SK-N-SH (cell line): ENCODE results near the gene SPATA20. TPM values are rescaled to one million over a fixed set of nuclear protein-coding genes. Genes with fewer than 3 reads are reported as not detected.

Source experiments
- CTCF ChIA-PET: fragments of 300-600, 350-600 bp; formaldehyde crosslinking; extraction: SDS; loops from one replicate; lab custom pipeline; 2021; lab: Yijun Ruan, JAX
- POLR2A ChIA-PET: fragments of 350-600 bp; sonication (Branson Sonifier 250); formaldehyde crosslinking; extraction: SDS; loops from one replicate; lab custom pipeline; 2020; ENCODE audit warnings: antibody characterized with exemption, inconsistent platforms; lab: Yijun Ruan, JAX
- DNase-seq: peaks from one replicate; pipeline ENCODE4 v3.0.0; 2012
- H2AFZ ChIP-seq: fragments of 200-600 bp; sonication (generic); 2 replicates; pipeline ENCODE4 v1.8.1; 2016; ENCODE audit warnings: antibody characterized with exemption, mild to moderate bottlenecking, low read depth
- H3F3A ChIP-seq: fragments of 200-600 bp; sonication (generic); replicated peaks from 2 replicates; pipeline ENCODE3; 2016; ENCODE audit warnings: antibody characterized with exemption, mild to moderate bottlenecking; ENCODE audit not compliant: insufficient read depth
- H3K27ac ChIP-seq, 2 experiments: fragments of 200-500 bp in 1 of 2; fragments of 200-600 bp in 1 of 2; sonication (Bioruptor generic) in 1 of 2; sonication (generic), shearing (Covaris generic) in 1 of 2; 2 replicates each; pipeline versions ENCODE4 v1.5.1 to v1.6.1; 2014 to 2016; ENCODE audit warnings: low read depth in 2 of 2, inconsistent platforms in 1 of 2, low read length in 1 of 2, mild to moderate bottlenecking in 1 of 2, mixed read lengths in 1 of 2
- H3K27me3 ChIP-seq: fragments of 200-600 bp; sonication (generic), shearing (Covaris generic); 2 replicates; pipeline ENCODE4 v1.6.1; 2016; ENCODE audit warnings: mixed run types; ENCODE audit not compliant: insufficient read depth
- H3K36me3 ChIP-seq, 2 experiments: fragments of 200-500 bp in 1 of 2; fragments of 200-600 bp in 1 of 2; sonication (Bioruptor generic) in 1 of 2; sonication (generic) in 1 of 2; replicated peaks in 1 of 2; 2 replicates each; pipeline versions ENCODE3 to v1.5.1; 2014 to 2016; ENCODE audit warnings: low read length in 1 of 2, mild to moderate bottlenecking in 1 of 2; ENCODE audit not compliant: insufficient read depth in 2 of 2, control insufficient read depth in 1 of 2
- H3K4me1 ChIP-seq, 2 experiments: fragments of 200-500 bp in 1 of 2; fragments of 200-600 bp in 1 of 2; sonication (Bioruptor generic) in 1 of 2; sonication (generic), shearing (Covaris generic) in 1 of 2; 2 replicates each; pipeline versions ENCODE4 v1.5.1 to v1.6.1; 2014 to 2016; ENCODE audit warnings: low read depth in 1 of 2, low read length in 1 of 2, mixed run types in 1 of 2; ENCODE audit not compliant: insufficient read depth in 2 of 2, control insufficient read depth in 1 of 2
- H3K4me2 ChIP-seq: fragments of 200-600 bp; sonication (generic), shearing (Covaris generic); 2 replicates; pipeline ENCODE4 v1.6.1; 2017; ENCODE audit warnings: mixed run types
- H3K4me3 ChIP-seq, 2 experiments: fragments of 200-500 bp in 1 of 2; fragments of 200-600 bp in 1 of 2; sonication (Bioruptor generic) in 1 of 2; sonication (generic), shearing (Covaris generic) in 1 of 2; 2 replicates each; pipeline versions ENCODE4 v1.5.1 to v1.8.1; 2014 to 2016; ENCODE audit warnings: low read depth in 2 of 2, inconsistent platforms in 1 of 2, low read length in 1 of 2, mild to moderate bottlenecking in 1 of 2, mixed read lengths in 1 of 2, moderate library complexity in 1 of 2
- H3K79me2 ChIP-seq: fragments of 200-600 bp; sonication (generic); 2 replicates; pipeline ENCODE4 v1.8.1; 2017; ENCODE audit warnings: mild to moderate bottlenecking; ENCODE audit not compliant: insufficient read depth
- H3K9ac ChIP-seq: fragments of 200-600 bp; sonication (generic); 2 replicates; pipeline ENCODE4 v1.6.1; 2017; ENCODE audit warnings: mixed run types
- H3K9me2 ChIP-seq: fragments of 200-600 bp; sonication (generic); 2 replicates; pipeline ENCODE4 v1.6.1; 2017; ENCODE audit warnings: mixed run types
- H3K9me3 ChIP-seq: fragments of 200-600 bp; sonication (generic); 2 replicates; pipeline ENCODE4 v1.6.1; 2017; ENCODE audit warnings: mixed run types, mild to moderate bottlenecking, moderate library complexity
- H4K20me1 ChIP-seq: fragments of 200-600 bp; sonication (generic); 2 replicates; pipeline ENCODE4 v1.6.1; 2017; ENCODE audit warnings: mild to moderate bottlenecking, mixed run types; ENCODE audit not compliant: insufficient read depth
- CHD2 ChIP-seq: fragments of 150-350 bp; IDR thresholded peaks from 2 replicates; pipeline ENCODE4 v1.6.1; 2018; ENCODE audit warnings: low read length; ENCODE audit not compliant: partially characterized antibody
- EZH2phosphoT487 ChIP-seq: fragments of 200-600 bp; sonication (generic); IDR thresholded peaks from 2 replicates; pipeline ENCODE4 v1.6.1; 2017; ENCODE audit warnings: low read depth, mixed run types, mild to moderate bottlenecking, antibody characterized with exemption, moderate library complexity, borderline replicate concordance
- FOSL2 ChIP-seq: IDR thresholded peaks from 2 replicates; pipeline ENCODE4 v1.4.0; 2012; ENCODE audit warnings: low read depth, mild to moderate bottlenecking, moderate library complexity, borderline replicate concordance
- FOXM1 ChIP-seq: IDR thresholded peaks from 2 replicates; pipeline ENCODE4 v1.4.0; 2012; ENCODE audit warnings: low read depth, mild to moderate bottlenecking
- GATA2 ChIP-seq: sonication (generic); formaldehyde crosslinking; IDR thresholded peaks from 2 replicates; pipeline ENCODE4 v1.5.0; 2020; ENCODE audit warnings: mild to moderate bottlenecking, missing genetic modification reagents
- MXI1 ChIP-seq: IDR thresholded peaks from 2 replicates; pipeline ENCODE4 v1.6.1; 2012; ENCODE audit warnings: mild to moderate bottlenecking, low read depth, low read length, improper control_type of control experiment
- NRF1 ChIP-seq: IDR thresholded peaks from 2 replicates; pipeline ENCODE4 v1.6.1; 2012; ENCODE audit warnings: low read depth, mild to moderate bottlenecking, low read length
- POLR2AphosphoS5 ChIP-seq: IDR thresholded peaks from 2 replicates; pipeline ENCODE4 v1.6.1; 2012; ENCODE audit warnings: low read depth, low read length
- RAD21 ChIP-seq: IDR thresholded peaks from 2 replicates; pipeline ENCODE4 v1.6.1; 2012; ENCODE audit warnings: mild to moderate bottlenecking, low read length
- SMC3 ChIP-seq: IDR thresholded peaks from 2 replicates; pipeline ENCODE4 v1.6.1; 2012; ENCODE audit warnings: low read depth, low read length, improper control_type of control experiment
- TAF1 ChIP-seq: IDR thresholded peaks from 2 replicates; pipeline ENCODE4 v1.6.1; 2012; ENCODE audit warnings: low read depth, mild to moderate bottlenecking, low read length, moderate library complexity, borderline replicate concordance
- WGBS: methylation state at CpG from one replicate; pipeline ENCODE4 v1.1.6; 2017; ENCODE audit warnings: low lambda C conversion rate; 5-methylcytosine and 5-hydroxymethylcytosine counted together
- polyA plus RNA-seq, 3 experiments: library from polyadenylated mRNA; depleted of rRNA; stranded (reverse); fragments of >200 nt; gene quantifications; 2 replicates each; pipeline ENCODE4 v1.2.3, GENCODE V29; 2012
- TF ChIP-seq, protein P1 (sequence below): fragments of 150-350 bp; IDR thresholded peaks from 2 replicates; pipeline ENCODE4 v1.6.1; 2017; ENCODE audit warnings: antibody characterized with exemption, low read length, low read depth, borderline replicate concordance
- TF ChIP-seq, protein P2 (sequence below): fragments of 200-600 bp; sonication (generic); IDR thresholded peaks from 2 replicates; pipeline ENCODE4 v1.6.1; 2017; ENCODE audit warnings: antibody characterized with exemption, mild to moderate bottlenecking, moderate library complexity
- TF ChIP-seq, protein P3 (sequence below): IDR thresholded peaks from 2 replicates; pipeline ENCODE4 v1.6.1; 2012; ENCODE audit warnings: mild to moderate bottlenecking, low read depth, low read length, moderate library complexity

SPATA20 gene
- polyA plus RNA-seq, 1 of the 3 experiments (the other 2 are of a cell fraction): 92.0 TPM

DNA sequence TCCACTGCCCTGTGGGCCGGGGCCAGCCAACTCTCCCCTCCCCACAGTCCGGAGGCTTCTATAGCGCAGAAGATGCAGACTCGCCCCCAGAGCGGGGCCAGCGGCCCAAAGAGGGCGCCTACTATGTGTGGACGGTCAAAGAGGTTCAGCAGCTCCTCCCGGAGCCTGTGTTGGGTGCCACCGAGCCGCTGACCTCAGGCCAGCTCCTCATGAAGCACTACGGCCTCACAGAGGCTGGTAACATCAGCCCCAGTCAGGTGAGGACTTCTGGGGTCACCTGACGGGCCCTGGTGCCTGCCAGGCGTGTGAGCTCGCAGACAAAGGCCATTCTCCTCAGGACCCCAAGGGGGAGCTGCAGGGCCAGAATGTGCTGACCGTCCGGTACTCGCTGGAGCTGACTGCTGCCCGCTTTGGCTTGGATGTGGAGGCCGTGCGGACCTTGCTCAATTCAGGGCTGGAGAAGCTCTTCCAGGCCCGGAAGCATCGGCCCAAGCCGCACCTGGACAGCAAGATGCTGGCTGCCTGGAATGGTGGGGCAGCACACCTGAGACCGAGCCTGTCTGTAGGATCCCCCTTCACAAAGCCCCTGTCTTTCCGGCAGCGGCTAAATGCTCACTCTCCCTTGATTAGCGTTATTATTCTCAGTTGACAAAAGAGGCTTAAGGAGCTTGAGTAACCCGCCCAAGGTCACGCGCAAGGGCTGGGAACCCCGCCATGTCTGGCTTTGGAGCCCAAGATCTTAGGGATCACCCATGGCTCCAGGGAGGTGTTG, 3.9 kb downstream of the SPATA20 start:
- Histone ChIP-seq H3K9me3 (no peaks in the 10 kb centered on the region), H3K27ac (no peak overlapping the region), H3K4me3 (no peak overlapping the region), H3K79me2 (peaks cover 16% of the 10 kb centered on the region), H2AFZ (no peak overlapping the region), H3K36me3 (peaks cover 16 to 34% of the 10 kb centered on the region in 2 experiments), H3K4me1 (peaks cover 0 to 22% of the 10 kb centered on the region in 2 experiments; a peak in 1 of 4 replicates), H3K9me2 (no peaks in the 10 kb centered on the region), H3K9ac (no peak overlapping the region), H4K20me1 (no peaks in the 10 kb centered on the region), H3F3A (peaks cover 6% of the 10 kb centered on the region), H3K4me2 (no peak overlapping the region), H3K27me3 (no peaks in the 10 kb centered on the region)
- peak; percentile 95 for DNase-seq
- WGBS: 86% methylated on average over 9 of the region's 32 CpGs
- POLR2A ChIA-PET: interaction anchor here (0.6 to 2.5 kb wide), 6 partner anchors 9 to 493 kb away, joined by 3 to 21 read pairs (median 4); no protein-coding TSS in a partner anchor
- peak; percentile 99 for TF ChIP-seq SMC3
- 0 out of 2 replicates have a peak, but pooled peaks have one; percentile 46 for TF ChIP-seq MXI1
- TF ChIP-seq TAF1: no peak
- no peak for TF ChIP-seq GATA2 (CRISPR knock-in tag)
- TF ChIP-seq, protein P1, sequence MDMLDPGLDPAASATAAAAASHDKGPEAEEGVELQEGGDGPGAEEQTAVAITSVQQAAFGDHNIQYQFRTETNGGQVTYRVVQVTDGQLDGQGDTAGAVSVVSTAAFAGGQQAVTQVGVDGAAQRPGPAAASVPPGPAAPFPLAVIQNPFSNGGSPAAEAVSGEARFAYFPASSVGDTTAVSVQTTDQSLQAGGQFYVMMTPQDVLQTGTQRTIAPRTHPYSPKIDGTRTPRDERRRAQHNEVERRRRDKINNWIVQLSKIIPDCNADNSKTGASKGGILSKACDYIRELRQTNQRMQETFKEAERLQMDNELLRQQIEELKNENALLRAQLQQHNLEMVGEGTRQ: peak; percentile 22; the same call in 1 of the 2 replicates
- TF ChIP-seq, protein P2, sequence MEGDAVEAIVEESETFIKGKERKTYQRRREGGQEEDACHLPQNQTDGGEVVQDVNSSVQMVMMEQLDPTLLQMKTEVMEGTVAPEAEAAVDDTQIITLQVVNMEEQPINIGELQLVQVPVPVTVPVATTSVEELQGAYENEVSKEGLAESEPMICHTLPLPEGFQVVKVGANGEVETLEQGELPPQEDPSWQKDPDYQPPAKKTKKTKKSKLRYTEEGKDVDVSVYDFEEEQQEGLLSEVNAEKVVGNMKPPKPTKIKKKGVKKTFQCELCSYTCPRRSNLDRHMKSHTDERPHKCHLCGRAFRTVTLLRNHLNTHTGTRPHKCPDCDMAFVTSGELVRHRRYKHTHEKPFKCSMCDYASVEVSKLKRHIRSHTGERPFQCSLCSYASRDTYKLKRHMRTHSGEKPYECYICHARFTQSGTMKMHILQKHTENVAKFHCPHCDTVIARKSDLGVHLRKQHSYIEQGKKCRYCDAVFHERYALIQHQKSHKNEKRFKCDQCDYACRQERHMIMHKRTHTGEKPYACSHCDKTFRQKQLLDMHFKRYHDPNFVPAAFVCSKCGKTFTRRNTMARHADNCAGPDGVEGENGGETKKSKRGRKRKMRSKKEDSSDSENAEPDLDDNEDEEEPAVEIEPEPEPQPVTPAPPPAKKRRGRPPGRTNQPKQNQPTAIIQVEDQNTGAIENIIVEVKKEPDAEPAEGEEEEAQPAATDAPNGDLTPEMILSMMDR: peak; percentile 90
- TF ChIP-seq RAD21: peak; percentile 100
- 0 out of 2 replicates have a peak, but pooled peaks have one; percentile 12 for TF ChIP-seq NRF1
- CTCF ChIA-PET: interaction anchor here (0.7 to 24.2 kb wide), 69 partner anchors 9 to 501 kb away, joined by 3 to 1212 read pairs (median 5); partner anchors contain the start of genes ANKRD40, CACNA1G, CHAD and EPN3

DNA sequence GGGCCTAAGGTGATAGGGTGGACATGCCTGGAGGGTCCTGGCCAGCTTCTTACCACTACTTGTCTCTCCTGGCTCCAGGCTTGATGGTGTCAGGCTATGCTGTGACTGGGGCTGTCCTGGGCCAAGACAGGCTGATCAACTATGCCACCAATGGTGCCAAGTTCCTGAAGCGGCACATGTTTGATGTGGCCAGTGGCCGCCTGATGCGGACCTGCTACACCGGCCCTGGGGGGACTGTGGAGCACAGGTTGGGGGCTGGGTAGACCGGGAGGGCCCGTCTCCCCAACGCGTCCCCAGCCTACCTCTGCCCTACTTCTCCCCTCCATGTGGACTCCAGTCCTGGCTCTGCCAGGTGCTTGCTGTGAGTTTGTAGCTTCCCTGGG, 4.5 kb downstream of the SPATA20 start:
- no peak for DNase-seq
- no peaks in the 10 kb centered on the region for H3K27me3 ChIP-seq
- peaks cover 16% of the 10 kb centered on the region for H3K79me2 ChIP-seq
- H3K4me1 ChIP-seq: peaks cover 0 to 27% of the 10 kb centered on the region in 2 experiments; a peak in 1 of 4 replicates
- no peak for TF ChIP-seq CHD2
- TF ChIP-seq POLR2AphosphoS5: no peak
- TF ChIP-seq, protein P3, sequence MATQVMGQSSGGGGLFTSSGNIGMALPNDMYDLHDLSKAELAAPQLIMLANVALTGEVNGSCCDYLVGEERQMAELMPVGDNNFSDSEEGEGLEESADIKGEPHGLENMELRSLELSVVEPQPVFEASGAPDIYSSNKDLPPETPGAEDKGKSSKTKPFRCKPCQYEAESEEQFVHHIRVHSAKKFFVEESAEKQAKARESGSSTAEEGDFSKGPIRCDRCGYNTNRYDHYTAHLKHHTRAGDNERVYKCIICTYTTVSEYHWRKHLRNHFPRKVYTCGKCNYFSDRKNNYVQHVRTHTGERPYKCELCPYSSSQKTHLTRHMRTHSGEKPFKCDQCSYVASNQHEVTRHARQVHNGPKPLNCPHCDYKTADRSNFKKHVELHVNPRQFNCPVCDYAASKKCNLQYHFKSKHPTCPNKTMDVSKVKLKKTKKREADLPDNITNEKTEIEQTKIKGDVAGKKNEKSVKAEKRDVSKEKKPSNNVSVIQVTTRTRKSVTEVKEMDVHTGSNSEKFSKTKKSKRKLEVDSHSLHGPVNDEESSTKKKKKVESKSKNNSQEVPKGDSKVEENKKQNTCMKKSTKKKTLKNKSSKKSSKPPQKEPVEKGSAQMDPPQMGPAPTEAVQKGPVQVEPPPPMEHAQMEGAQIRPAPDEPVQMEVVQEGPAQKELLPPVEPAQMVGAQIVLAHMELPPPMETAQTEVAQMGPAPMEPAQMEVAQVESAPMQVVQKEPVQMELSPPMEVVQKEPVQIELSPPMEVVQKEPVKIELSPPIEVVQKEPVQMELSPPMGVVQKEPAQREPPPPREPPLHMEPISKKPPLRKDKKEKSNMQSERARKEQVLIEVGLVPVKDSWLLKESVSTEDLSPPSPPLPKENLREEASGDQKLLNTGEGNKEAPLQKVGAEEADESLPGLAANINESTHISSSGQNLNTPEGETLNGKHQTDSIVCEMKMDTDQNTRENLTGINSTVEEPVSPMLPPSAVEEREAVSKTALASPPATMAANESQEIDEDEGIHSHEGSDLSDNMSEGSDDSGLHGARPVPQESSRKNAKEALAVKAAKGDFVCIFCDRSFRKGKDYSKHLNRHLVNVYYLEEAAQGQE: no peak
- no peak for TF ChIP-seq FOSL2
- TF ChIP-seq FOXM1: no peak
- TF ChIP-seq EZH2phosphoT487: no peak
- TF ChIP-seq, protein P1: no peak
- H3K4me3 ChIP-seq: no peak overlapping the region
- 100% methylated on average over 4 of the region's 8 CpGs for WGBS
- H3K9me3 ChIP-seq: no peaks in the 10 kb centered on the region
- ChIA-PET POLR2A (interaction anchor here (0.6 to 2.5 kb wide), 6 partner anchors 54 to 493 kb away, joined by 3 to 21 read pairs (median 4); no protein-coding TSS in a partner anchor), CTCF (interaction anchor here (0.7 to 24.2 kb wide), 64 partner anchors 9 to 501 kb away, joined by 3 to 1212 read pairs (median 6); partner anchors contain the start of genes ANKRD40, CACNA1G, CHAD and EPN3)
- no peaks in the 10 kb centered on the region for H4K20me1 ChIP-seq
- no peak overlapping the region for H2AFZ ChIP-seq
- no peak overlapping the region for H3K4me2 ChIP-seq
- peaks cover 3% of the 10 kb centered on the region for H3F3A ChIP-seq
- H3K36me3 ChIP-seq: peaks cover 16 to 38% of the 10 kb centered on the region in 2 experiments
- no peak overlapping the region for H3K27ac ChIP-seq
- H3K9me2 ChIP-seq: no peaks in the 10 kb centered on the region
- no peak overlapping the region for H3K9ac ChIP-seq
